Astrocyte of the spinal cord (primary cell): ENCODE measurements around the gene ZNF646.
A peak's percentile ranks its signal among the peaks of the same experiment; 100 is the strongest.

ENCODE experiments used
- DNase-seq: peaks from one replicate; pipeline ENCODE4 v3.0.0; 2011; ENCODE audit warnings: low read depth, low spot score
- H3K4me3 ChIP-seq: 2 replicates; pipeline ENCODE4 v1.5.1; 2011; ENCODE audit warnings: low read depth, mild to moderate bottlenecking, low read length, moderate library complexity
- CTCF ChIP-seq: IDR thresholded peaks from 2 replicates; pipeline ENCODE4 v1.5.1; 2012; ENCODE audit warnings: low read depth, mild to moderate bottlenecking, low read length, inconsistent platforms
- in situ Hi-C: cut with HindIII; loops from 2 replicates; pipeline ENCODE4 v1.10.0; 2017; ENCODE audit warnings: low sequenced_read_pairs

The ZNF646 gene

GRCh38 chr16:31073970-31074813, at the start of gene ZNF646, which contains the start of gene ZNF668:
ZNF646 (plus strand) TSS chr16:31074422; CDS start chr16:31076325, 1,903 bp downstream.
ZNF668 (minus strand) TSS chr16:31074240; CDS start chr16:31064459, 9,781 bp downstream.
- peak within 1 kb of the TSS; percentile 67 for H3K4me3 ChIP-seq
- no peak for TF ChIP-seq CTCF
- peak; percentile 99 for DNase-seq
- in situ Hi-C loops, result no loop called here

- no peak for TF ChIP-seq CTCF
- no peak overlapping the region for H3K4me3 ChIP-seq
- DNase-seq, result no peak
- in situ Hi-C loops, result no loop called here
Measured at GRCh38 chr16:31025339-31025738, 48.9 kb upstream of the ZNF646 start.

GRCh38 chr16:31029272-31029671, 45.0 kb upstream of the ZNF646 start:
- H3K4me3 ChIP-seq, result no peak overlapping the region
- no peak for TF ChIP-seq CTCF
- DNase-seq, result no peak
- in situ Hi-C loops, result no loop called here

- in situ Hi-C loops, result no loop called here
- TF ChIP-seq CTCF, result no peak
- no peak for DNase-seq
- no peak overlapping the region for H3K4me3 ChIP-seq
Measured at GRCh38 chr16:31031276-31031675, 42.9 kb upstream of the ZNF646 start.

GRCh38 chr16:31032736-31033708, 41.2 kb upstream of the ZNF646 start, which contains the start of gene STX4:
STX4 (plus strand) TSS chr16:31033558; CDS start chr16:31033806, 248 bp downstream.
- TF ChIP-seq CTCF, result no peak
- peak within 1 kb of the TSS; percentile 99 for H3K4me3 ChIP-seq
- in situ Hi-C loops, result no loop called here
- DNase-seq, result peak; percentile 97

GRCh38 chr16:31033709-31034492, 40.3 kb upstream of the ZNF646 start:
- TF ChIP-seq CTCF, result no peak
- peak; percentile 69 for DNase-seq
- in situ Hi-C loops, result no loop called here
- peak overlapping the region; percentile 99 for H3K4me3 ChIP-seq
